Stimulated activated CD4-positive, alpha-beta T cell treated with anti-CD3 and anti-CD28 coated beads, Interleukin-2, amount 100 ng/mL, for 48 hours (primary cell): Measurements from ENCODE around the gene HGFAC.

ENCODE experiments used
- DNase-seq, 2 donors: peaks; one replicate each; pipeline ENCODE4 v3.0.0-alpha.2; 2020

HGFAC gene

GRCh38 chr4:3492741-3493719 is 51.3 kb downstream of the HGFAC start:
- DNase-seq: no peak

GRCh38 chr4:3493720-3494461 is 52.1 kb downstream of the HGFAC start:
- DNase-seq: no peak

- no peak for DNase-seq
These were observed 52.7 kb downstream of the HGFAC start for GRCh38 chr4:3494462-3494871.

DNA sequence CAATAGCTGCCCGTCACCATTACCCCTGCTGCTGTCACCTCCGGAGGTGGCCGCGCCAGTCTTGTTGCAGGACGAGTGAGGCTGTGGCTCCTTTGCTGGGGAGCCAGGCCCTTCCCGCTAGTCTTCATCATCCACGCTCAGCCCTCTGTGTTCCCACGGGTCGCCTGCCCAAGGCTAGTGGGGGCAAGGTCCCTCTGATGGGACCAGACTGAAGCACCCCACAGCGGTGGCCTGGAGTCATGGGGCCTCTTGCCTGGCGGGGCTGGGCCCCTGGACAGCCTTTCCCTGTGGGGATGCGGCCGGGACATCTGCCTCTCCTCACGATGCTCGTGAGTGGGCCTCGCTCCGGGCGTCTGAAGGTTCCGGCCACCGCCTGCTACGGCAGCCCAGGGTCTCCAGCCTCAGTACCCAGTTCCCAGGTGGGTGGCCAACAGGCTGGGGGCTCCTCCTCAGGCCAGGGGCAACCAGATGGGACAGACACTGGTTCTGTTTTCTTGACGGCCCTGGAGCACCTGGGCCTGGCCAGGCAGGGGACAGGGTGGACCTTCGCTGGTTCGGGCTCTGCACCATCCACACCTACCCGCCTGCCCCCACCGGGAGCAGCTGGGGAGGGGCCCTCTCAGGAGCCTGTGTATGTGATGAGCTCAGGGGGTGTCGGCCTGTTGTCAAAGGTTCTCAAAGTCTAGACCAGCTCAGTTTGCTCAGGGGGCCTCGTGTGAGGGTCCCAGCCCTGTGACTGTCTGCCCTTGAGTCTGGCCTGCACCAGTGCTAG is 53.6 kb downstream of the HGFAC start:
- DNase-seq: no peak

DNA sequence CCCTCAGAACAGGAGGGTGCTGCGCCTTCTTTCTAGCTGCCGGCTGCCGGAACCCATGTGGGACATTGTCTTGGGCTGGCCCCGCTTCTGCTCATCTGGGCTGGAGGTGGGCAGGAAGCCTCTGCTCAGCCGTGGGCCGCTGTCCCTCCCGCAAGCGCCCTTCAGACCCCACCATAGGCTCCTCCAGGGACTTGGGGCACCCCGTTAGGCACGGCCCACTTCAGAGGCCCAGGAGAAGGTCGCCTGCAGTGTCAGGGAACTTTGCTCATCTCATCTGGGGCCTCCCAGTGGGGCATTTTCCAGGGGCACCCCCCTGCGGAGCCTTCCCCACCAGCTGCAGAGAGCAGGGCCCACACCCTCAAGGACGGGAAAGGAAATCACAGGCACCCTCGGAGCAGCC is 54.3 kb downstream of the HGFAC start:
- DNase-seq: no peak

GRCh38 chr4:3497095-3497494 is 55.3 kb downstream of the HGFAC start:
- no peak for DNase-seq

- DNase-seq: no peak
These were observed 56.0 kb downstream of the HGFAC start for GRCh38 chr4:3497523-3498389.

DNA sequence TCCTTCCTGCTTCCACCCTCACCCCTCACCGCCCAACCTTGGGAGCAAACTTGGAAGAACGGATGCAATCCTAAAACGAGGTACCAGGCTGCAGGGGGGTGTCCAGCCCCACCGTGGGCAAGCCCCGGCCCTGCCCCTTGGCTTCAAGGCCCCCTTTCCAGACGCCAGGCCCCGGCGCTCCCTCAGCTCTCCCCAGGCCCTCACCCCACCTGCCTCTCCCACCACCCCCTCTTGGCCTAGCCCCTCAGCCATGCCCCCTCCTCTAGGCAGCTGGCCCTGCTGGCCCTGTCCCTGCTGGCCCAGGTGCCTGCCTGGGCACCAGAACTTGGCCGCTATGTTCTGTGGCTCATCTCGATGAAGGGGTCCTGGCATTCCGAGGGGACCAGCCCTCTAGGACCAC is 56.6 kb downstream of the HGFAC start:
- no peak for DNase-seq
